NCI-H2227 treated with DMSO at 0.1 percent for 48 hours (cell line): Measurements from ENCODE around the gene CLEC2B.

Source experiments
- DNase-seq: peaks from one replicate; lab custom pipeline; 2025; lab: John Stamatoyannopoulos, UW

CLEC2B gene

DNA sequence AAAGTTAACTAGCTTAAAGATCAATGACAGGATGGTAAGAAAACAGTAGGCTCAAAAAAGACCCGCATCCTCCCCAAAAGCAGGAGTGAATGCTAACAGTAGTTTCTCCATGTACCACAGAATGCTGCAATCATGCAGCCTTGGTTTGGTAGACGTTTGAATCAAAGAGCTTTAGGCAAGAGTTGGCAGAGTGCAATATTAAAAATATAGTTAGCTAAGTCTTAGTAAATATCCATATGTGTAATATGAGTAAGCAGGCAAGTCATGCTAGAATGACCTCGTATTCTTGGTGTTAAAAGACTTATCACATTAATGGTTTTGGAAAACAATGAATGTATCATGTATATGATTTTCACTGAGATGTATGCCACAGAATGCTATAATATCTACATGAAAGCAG lies 60.6 kb downstream of the CLEC2B start:
- DNase-seq = no peak

DNA sequence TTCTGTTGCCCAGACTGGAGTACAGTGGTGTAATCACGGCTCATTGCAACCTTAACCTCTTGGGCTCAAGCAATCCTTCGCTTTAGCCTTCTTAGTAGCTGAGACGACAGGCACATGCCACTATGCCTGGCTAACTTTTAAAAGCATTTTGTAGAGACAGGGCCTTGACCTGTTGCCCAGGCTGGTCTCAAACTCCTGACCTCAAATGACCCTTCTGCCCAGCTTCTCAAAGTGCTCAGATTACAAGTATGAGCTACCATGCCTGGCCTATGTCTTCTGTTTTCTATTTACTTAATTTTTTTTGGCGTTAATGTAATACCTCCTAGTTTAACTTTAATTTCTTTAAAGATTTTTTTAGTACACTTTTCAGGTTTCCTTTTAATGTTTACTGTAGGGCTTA lies 62.4 kb downstream of the CLEC2B start:
- no peak for DNase-seq

DNA sequence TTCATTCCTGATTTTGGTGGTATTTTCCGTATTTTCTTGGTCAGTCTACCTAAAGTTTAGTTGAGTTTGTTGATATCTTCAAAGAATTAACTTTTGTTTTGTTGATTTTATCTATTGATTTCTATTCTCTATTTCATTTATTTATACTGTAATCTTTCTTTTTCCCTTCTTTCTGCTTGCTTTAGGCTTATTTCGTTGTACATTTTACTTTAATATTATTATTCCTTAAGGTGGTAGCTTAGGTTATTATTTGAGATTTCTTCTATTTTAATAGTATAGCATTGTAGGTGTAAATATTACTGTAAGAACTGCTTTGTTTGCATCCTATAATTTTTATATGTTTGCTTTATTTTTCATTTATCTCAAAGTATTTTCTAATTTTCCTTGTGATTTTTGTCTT lies 63.3 kb downstream of the CLEC2B start:
- no peak for DNase-seq
